GM12801 (cell line): Measurements from ENCODE around the gene ACER3.

Experiments
- CTCF ChIP-seq: IDR thresholded peaks from one replicate; pipeline ENCODE4 v1.5.1; 2011; ENCODE audit warnings: control low read depth; ENCODE audit not compliant: insufficient read length; ENCODE audit errors: extremely low read depth

The ACER3 gene

GRCh38 chr11:77038029-77038824, 177.5 kb downstream of the ACER3 start:
- TF ChIP-seq CTCF: no peak

- TF ChIP-seq CTCF: no peak
These were observed 178.2 kb downstream of the ACER3 start for GRCh38 chr11:77038825-77039326.

- no peak for TF ChIP-seq CTCF
These were observed 179.0 kb downstream of the ACER3 start for GRCh38 chr11:77039491-77040400.

- TF ChIP-seq CTCF: no peak
These were observed 179.7 kb downstream of the ACER3 start for GRCh38 chr11:77040401-77040777.

- no peak for TF ChIP-seq CTCF
These were observed 180.2 kb downstream of the ACER3 start for GRCh38 chr11:77040889-77041288.

GRCh38 chr11:77042111-77042726, 181.5 kb downstream of the ACER3 start:
- no peak for TF ChIP-seq CTCF

GRCh38 chr11:77044356-77044755, 183.6 kb downstream of the ACER3 start:
- no peak for TF ChIP-seq CTCF
